Measurements from ENCODE around the gene ZCWPW2.

Gene ZCWPW2

DNA sequence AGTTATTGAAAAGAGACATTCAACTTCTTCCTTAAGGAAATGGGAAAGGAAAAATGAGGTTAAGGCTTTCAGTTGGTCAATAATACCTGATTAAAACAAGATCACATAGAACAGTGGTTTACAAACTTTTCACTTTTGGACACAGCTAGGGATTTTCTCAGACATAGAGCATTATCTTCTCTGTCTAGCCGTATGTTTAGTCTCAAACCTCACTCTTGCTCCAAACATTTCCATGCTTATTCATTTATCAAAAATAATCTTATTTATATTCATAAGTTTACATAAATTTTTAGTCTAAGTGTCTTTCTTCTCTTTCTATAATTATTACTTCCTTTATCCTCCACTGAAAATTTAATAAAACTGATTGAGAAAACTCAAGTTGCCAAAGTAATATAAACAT lies 114.3 kb downstream of the ZCWPW2 start:
- Histone ChIP-seq H3K27ac (no peak overlapping the region), H3K4me1 (no peaks in the 10 kb centered on the region), H3K36me3 (peaks cover 0 to 4% (median 0%) of the 10 kb centered on the region in 3 donors), H3K9me3 (no peaks in the 10 kb centered on the region), H3K27me3 (no peaks in the 10 kb centered on the region), H3K4me3 (no peak overlapping the region)
- intact Hi-C loops (cut with DNase I; ENCODE audit: low total_unique reads), result no loop called here
- TF ChIP-seq, protein P1, sequence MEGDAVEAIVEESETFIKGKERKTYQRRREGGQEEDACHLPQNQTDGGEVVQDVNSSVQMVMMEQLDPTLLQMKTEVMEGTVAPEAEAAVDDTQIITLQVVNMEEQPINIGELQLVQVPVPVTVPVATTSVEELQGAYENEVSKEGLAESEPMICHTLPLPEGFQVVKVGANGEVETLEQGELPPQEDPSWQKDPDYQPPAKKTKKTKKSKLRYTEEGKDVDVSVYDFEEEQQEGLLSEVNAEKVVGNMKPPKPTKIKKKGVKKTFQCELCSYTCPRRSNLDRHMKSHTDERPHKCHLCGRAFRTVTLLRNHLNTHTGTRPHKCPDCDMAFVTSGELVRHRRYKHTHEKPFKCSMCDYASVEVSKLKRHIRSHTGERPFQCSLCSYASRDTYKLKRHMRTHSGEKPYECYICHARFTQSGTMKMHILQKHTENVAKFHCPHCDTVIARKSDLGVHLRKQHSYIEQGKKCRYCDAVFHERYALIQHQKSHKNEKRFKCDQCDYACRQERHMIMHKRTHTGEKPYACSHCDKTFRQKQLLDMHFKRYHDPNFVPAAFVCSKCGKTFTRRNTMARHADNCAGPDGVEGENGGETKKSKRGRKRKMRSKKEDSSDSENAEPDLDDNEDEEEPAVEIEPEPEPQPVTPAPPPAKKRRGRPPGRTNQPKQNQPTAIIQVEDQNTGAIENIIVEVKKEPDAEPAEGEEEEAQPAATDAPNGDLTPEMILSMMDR (IDR thresholded peaks at IDR 0.05), result no peak
- DNase-seq, result no peak

DNA sequence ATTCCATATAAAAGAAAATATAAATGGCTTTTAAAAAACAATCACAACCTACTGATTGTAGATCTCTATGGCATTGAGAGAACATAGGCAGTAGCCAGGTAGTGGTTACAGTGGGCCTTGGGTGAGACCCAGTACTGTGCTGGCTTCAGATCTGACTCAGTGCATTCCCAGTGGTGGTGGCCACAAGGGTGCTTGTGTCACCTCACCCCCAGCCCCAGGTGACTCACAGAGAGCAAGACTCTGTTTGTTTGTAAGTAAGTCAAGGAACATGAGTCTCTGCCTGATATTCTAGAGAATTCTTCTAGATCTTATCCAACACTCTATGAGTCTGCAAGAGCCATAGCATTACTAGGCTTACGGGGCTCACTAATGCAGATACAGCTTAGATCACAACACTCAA lies 118.9 kb downstream of the ZCWPW2 start:
- Histone ChIP-seq H3K4me3 (no peak overlapping the region), H3K9me3 (peaks cover 0 to 3% (median 0%) of the 10 kb centered on the region in 3 donors), H3K36me3 (no peaks in the 10 kb centered on the region), H3K4me1 (no peaks in the 10 kb centered on the region), H3K27ac (no peak overlapping the region), H3K27me3 (no peaks in the 10 kb centered on the region)
- DNase-seq, result no peak
- TF ChIP-seq, protein P1 (IDR thresholded peaks at IDR 0.05), result no peak
- intact Hi-C loops (cut with DNase I; ENCODE audit: low total_unique reads), result no loop called here

DNA sequence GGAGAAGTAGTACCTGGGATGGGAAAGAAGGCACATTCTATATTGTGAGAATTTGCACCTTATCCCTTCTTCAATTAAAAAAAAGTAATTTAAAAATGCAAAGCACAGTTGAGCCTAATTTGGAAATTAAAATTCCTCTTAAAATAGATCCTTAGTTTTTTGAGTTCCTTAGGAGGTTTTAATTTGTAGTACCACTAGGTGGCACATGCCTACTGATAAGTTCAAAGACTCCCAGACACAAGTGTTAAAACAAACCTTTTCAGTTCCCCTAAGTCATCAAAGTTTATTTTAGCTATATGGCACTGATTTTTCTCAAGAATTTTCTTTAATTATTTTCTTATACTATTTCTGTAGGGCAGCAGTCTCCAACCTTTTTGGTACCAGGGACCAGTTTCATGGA lies 127.7 kb downstream of the ZCWPW2 start:
- H3K36me3 ChIP-seq, result no peaks in the 10 kb centered on the region
- DNase-seq, result no peak
- H3K9me3 ChIP-seq, result no peaks in the 10 kb centered on the region
- no peak overlapping the region for H3K27ac ChIP-seq
- no peak overlapping the region for H3K4me3 ChIP-seq
- intact Hi-C loops (cut with DNase I; ENCODE audit: low total_unique reads), result loop anchor here (5.0 kb wide), 1 partner anchor 251 kb away; no protein-coding TSS in a partner anchor
- TF ChIP-seq, protein P1 (IDR thresholded peaks at IDR 0.05), result peak; percentile 45 to 52
- H3K4me1 ChIP-seq, result no peaks in the 10 kb centered on the region
- H3K27me3 ChIP-seq, result no peaks in the 10 kb centered on the region

DNA sequence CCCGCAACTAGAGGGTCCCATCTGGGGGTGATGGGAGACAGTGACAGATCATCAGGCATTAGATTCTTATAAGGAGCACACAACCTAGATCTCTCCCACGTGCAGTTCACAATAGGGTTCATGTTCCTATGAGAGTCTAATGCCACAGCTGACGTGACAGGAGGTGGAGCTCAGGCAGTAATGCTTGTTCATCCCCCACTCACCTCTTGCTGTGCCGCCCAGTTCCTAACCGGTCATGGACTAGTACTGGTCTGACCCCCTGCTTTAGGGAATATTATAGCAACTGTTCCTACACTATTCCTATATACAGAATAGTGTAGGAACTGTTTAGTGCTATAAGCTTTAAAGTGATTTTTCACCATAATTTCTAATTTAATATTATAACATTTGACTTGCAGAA lies 128.2 kb downstream of the ZCWPW2 start:
- intact Hi-C loops (cut with DNase I; ENCODE audit: low total_unique reads), result loop anchor here (5.0 kb wide), 1 partner anchor 251 kb away; no protein-coding TSS in a partner anchor
- TF ChIP-seq, protein P1 (IDR thresholded peaks at IDR 0.05), result no peak
- no peaks in the 10 kb centered on the region for H3K4me1 ChIP-seq
- no peaks in the 10 kb centered on the region for H3K27me3 ChIP-seq
- DNase-seq, result no peak
- no peaks in the 10 kb centered on the region for H3K9me3 ChIP-seq
- H3K4me3 ChIP-seq, result no peak overlapping the region
- no peak overlapping the region for H3K27ac ChIP-seq
- peaks cover 0 to 1% (median 1%) of the 10 kb centered on the region in 3 donors for H3K36me3 ChIP-seq

DNA sequence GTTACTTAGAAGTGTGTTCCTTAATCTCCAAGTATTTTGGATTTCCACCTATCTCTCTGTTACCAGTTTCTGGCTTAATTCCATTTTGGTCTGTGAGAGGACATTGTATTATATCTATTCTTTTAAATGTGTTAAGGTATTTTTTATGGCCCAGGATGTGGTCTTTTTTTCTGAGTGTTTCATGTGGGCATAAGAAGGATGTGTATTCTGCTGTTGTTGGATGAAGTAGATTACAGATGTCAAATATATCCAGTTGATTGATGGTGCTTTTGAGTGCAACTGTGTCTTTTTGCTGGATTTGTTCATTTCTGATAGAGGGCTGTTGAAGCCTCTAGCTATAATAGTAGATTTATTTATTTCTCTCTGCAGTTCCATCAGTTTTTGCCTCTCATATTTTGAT lies 136.6 kb downstream of the ZCWPW2 start:
- no peaks in the 10 kb centered on the region for H3K27me3 ChIP-seq
- H3K4me3 ChIP-seq, result no peak overlapping the region
- DNase-seq, result no peak
- peaks cover 0 to 13% (median 8%) of the 10 kb centered on the region in 3 donors for H3K36me3 ChIP-seq
- peaks cover 0 to 15% (median 5%) of the 10 kb centered on the region in 3 donors for H3K9me3 ChIP-seq
- no peak overlapping the region for H3K27ac ChIP-seq
- intact Hi-C loops (cut with DNase I; ENCODE audit: low total_unique reads), result no loop called here
- TF ChIP-seq, protein P1 (IDR thresholded peaks at IDR 0.05), result no peak
- H3K4me1 ChIP-seq, result no peaks in the 10 kb centered on the region

DNA sequence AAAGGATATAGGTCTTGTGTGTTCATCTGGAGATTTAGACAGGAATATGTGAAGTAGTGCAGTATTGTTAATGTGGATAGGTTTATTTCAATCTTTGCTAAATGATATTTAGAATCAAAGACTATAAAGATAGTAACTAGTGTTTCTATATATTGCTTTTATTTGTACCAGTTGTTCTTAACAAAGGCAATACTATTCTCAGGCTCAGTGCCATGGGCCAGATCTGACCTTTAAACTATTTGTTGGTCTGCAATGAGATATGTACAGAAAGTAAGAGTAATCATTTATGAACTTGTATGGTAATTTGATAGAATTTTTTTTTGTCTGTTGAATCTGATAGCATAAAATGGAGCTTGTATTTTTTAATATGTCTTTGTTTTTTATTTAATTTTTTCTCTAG lies 146.8 kb downstream of the ZCWPW2 start:
- Histone ChIP-seq H3K9me3 (no peaks in the 10 kb centered on the region), H3K4me3 (no peak overlapping the region), H3K4me1 (no peaks in the 10 kb centered on the region), H3K36me3 (no peaks in the 10 kb centered on the region), H3K27ac (no peak overlapping the region), H3K27me3 (no peaks in the 10 kb centered on the region)
- no peak for DNase-seq
- TF ChIP-seq, protein P1 (IDR thresholded peaks at IDR 0.05), result no peak
- intact Hi-C loops (cut with DNase I; ENCODE audit: low total_unique reads), result no loop called here
